Stimulated activated CD8-positive, alpha-beta memory T cell treated with anti-CD3 and anti-CD28 coated beads, Interleukin-15, amount 100 ng/mL, for 24 hours (primary cell): ENCODE results near the gene TOGARAM2.

Experiments used
- DNase-seq: peaks from one replicate; pipeline ENCODE4 v3.0.0-alpha.2; 2020; ENCODE audit warnings: low read depth

Gene TOGARAM2

DNA sequence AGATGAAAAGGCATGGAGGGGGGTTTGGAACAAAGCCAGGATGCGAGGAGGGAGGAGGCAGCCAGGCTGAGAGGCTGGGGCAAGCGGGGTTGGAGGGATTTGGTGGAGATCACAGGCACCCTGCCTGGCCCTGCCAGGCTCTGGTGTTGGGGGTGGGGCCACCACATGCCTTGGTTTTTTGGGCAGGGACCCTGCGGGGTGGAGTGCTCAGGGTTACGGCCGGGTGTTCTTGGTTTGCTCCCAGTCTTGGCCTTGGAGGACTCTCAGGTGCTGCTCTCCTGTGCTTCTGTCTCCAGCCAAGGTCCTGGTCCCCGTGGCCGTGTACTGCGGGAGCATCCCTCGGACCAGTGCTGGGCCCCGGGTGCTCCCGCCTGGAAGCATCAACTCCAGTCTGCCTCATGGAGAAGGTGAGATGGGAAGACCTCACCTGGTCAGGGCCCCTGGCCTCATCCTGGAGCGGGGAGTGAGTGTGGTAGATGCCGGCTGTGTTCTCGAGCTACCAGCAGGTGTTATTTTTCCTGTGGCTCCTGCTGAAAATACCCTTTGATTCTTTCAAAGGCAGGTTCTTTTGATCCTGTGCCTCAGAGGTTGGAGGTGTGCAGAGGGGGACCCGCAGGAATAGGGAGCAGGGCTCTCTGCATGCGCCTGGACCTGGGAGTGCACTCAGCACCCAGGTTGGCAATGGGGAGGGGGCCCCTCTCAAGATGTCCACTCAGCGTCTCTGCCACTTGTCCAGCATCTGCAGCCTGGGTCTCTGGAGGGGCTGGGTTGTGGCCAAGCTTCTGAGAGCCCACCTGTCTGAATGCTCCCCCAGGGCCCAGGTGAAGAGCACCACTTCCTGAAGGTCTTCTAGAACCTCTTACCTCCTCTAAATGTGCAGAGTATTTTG is 17.0 kb downstream of the TOGARAM2 start:
- DNase-seq: no peak

DNA sequence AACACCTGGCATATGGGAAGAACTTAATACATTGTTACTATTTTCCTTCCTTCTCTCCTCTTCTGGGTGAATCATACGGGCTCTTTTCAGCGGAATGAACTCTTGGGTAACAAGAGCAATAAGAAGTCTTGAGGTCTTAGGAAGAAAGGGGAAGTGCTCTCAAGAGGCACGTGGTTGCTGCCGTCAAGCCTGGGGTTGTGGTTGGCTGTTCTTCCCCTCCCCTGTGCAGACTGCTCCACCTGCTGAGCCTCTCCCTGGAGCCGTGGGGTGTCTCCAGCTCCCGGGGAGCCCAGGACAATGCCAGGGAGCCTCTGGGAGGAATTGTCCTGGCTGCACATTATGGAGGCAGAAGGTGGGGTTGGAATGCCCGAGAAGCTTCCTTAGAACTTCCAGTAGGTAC is 19.4 kb downstream of the TOGARAM2 start:
- DNase-seq: no peak

DNA sequence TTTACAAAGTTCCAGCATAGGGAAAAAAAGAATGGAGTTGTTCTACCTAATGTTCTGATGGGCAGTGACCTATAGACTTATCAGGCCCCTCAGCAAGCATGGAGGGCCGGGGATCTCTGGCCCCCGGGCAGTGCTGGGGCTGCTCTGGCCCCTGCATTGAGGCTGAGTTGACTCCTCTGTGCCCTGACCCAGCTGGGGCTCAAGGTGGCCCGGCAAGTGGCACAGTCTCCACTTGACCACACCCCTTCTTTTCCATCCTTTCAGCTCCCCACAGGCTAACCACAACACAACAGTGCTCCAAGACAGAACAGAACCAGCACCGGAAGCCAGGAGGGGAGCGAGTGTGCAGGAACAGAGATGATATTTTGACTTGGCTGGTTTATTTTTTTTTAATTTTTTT is 19.9 kb downstream of the TOGARAM2 start:
- no peak for DNase-seq

DNA sequence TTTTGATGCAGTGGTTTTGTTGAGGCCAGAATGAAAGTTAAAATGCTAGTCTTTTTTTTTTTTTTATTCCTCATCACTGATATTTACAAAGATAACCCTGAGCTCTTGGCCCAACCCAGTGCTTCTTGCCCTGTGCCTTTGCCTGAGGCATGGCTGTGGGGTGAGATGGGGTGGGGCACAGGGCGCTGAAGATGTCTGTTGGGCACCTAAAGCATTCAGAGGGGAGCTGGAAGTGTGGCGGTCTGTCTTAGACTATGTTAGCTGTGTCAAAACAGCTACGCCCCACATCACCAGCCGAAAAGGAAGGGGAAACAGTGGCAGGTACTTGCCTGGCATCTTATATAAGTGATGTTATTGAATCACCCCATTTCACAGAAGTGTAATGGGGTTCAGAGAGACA is 20.7 kb downstream of the TOGARAM2 start:
- DNase-seq: no peak

DNA sequence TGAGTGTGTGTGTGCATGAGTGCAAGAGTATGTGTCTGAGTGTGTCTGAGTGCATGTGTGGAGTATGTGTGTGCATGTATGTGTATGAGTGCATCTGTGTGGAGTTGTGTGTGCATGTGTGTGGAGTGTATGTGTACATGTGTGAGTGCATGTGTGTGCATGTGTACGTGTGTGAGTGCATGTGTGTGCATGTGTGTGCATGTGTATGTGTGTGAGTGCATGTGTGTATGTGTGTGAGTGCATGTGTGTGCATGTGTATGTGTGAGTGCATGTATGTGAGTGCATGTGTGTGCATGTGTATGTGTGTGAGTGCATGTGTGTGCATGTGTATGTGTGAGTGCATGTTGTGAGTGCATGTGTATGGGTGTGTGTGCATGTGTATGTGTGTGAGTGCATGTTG is 23.7 kb downstream of the TOGARAM2 start:
- DNase-seq: no peak

DNA sequence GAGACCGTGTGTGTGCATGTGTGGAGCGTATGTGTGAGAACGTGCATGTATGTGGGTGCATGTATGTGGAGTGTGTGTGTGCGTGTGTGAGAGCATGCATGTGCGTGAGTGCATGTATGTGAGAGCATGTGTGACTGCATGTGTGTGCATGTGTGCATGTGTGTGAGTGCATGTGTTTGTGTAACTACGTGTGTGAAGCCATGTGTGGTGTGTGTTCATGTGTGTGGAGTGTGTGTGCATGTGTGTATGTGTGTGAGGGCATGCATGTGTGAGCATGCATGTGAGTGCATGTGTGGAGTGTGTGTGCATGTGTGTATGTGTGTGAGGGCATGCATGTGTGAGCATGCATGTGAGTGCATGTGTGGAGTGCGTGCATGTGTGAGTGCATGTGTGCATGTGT is 24.2 kb downstream of the TOGARAM2 start:
- no peak for DNase-seq

DNA sequence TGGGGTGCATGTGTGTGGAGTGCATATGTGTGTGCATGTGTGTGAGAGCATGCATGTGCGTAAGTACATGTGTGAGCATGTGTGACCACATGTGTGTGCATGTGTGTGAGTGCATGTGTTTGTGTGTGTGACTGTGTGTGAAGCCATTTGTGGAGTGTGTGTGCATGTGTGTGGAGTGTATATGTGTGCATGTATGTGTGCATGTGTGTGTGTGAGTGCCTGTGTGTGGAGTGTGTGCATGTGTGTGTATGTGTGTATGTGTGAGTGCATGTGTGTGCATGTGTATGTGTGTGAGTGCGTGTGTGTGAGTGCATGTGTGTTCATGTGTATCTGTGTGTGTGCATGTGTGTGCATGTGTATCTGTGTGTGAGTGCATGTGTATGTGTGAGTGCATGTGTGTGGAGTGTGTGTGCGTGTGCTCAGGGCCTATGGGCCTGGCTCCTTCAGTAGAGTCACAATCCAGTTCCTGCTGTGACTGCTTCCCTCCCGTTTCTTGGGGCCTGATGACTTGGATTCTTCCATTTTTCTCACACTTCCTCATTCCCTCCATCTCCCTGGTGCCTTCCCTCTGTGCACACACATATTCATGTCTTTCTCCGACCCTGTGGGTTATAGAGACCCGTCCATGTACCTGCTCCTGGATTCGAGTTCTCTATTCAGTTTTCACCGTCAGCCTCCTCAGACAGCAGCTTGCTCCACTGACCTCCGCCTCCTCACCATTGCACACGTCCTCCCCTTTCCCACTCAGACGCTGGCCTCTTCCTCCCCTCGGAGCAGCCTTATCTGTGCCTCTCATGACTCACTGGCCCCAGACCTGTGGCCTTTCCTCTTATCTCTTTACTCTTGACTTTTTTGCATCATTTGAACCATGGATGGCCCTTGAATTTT is 25.2 kb downstream of the TOGARAM2 start:
- DNase-seq: no peak

DNA sequence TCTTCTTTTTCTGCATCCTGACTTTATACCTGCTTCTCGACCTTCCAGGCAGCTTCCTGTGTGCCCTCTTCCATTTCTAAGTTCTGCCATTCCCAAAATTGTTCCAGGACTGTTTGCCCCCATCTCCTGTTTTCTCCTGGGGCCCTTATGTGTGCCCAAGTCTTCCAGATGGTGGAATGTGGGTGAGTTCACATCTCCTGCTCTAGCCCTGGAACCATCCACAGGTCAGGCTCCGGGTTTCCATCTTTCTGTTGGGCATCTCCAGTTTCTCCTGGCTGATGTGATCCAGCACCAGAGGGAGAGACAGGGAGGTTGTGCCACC is 25.8 kb downstream of the TOGARAM2 start:
- no peak for DNase-seq

DNA sequence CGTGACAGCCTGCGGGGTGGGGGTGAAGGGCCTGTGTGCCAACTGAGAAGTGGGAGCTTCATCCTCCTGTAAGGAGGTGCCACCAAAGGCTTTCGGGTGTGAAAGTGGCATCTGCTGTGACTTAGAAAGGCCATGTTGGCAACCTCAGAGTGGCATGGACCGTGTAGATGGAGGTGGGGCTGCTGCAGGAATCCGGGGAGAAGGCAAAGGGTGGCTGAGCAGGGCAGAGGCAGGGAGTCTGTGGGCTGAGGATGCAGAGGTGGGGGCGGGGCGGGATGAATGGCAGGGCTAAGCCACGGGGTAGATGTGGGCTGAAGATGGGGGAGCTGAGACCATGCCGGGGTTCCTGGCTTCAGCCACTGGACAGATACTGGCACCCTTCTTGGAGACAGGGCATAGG is 28.2 kb downstream of the TOGARAM2 start:
- no peak for DNase-seq

DNA sequence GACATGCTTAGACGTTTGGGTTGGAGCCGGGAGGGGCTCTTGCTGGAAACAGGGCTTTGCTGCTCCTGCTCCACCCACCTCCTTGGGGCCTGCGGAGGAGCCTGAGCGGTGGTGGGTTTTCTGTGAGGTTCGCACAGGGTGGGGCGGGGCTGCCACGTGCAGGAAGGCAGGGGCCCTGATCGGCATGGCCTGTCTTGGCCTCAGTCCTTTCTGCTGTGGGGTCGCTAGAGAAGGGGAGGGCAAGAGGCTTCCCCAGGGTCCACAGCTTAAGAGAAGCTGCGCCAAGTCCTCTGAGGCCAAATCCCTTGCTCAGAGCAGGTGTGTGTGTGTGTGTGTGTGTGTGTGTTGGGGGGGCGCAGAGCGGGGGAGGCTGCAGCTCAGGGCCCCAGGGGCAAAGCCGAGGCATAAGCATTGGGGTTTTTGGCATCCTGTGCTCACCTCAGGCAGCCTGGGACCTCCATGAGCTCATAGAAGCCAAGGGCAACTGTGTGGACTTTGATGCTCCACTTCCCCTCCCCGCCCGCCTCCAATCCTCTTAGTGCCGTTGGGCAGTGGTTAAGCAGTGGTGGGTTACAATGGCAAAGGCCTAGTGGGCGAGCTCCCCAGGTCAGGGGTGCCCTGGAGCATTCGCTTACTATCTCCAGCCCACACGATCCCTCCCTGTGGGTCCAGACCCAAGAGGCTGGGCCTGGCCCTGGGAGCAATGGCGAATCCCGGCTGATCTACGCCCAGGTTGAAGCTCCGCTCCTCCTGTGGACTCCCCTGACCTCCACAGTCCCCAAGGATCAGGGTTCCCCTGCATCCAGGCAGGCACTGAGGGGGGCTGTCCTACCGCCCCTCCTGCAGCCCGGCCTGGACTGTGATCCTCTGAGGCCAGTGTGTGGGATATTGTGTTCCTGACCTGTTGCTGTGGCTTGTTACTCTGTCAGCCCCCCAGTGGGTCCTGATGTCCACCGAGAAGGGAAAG is 28.9 kb downstream of the TOGARAM2 start:
- no peak for DNase-seq

DNA sequence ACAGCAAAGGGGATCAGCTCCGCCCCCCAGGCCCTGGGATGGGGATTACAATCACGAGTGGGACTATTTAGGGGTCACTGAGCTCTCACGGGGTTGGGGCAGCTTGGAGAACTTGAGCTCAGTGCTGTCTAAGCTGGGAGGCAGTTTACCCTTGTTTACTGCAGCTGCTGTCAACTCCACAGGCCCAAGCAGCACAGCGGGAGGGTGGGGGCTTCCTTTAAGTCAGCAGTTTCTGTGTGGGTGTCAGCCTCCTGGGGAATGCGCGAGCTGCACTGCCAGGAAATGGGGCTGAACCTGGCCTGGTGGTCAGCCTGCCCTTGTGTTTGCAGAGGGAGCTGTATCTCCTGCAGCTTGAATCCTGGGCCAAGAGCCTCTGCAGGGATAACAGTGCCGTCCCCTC is 29.8 kb downstream of the TOGARAM2 start:
- no peak for DNase-seq

DNA sequence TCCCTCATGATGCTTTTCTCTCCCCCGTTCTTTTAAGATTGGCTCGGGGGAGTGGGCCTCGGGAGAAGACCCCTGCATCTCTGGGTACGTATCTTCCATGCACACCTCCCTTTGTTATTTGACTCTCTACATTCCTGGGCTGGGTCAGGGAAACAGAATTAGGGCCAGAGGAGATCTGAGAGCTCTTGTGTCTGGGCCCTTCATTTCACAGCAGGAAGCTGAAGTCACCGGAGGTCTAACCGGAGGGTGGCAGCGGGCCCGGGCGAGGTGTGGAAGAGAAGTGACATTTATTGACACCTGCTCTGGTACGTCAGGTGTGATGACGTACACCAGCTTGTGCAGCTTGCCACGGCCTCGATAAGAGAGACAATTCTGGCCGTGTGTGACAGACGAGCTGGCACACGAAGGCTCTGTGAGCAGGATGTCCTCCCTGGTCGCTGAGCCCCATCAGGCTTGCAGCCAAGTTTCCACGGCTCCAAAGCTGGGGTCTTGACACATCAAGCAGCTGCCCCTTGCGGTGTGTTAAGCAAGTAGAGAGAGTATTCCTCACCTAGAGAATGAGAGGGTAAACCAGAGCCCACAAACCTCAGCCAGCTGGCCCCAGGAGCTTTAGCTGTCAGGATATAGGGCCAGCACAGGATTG is 30.4 kb downstream of the TOGARAM2 start:
- DNase-seq: no peak

DNA sequence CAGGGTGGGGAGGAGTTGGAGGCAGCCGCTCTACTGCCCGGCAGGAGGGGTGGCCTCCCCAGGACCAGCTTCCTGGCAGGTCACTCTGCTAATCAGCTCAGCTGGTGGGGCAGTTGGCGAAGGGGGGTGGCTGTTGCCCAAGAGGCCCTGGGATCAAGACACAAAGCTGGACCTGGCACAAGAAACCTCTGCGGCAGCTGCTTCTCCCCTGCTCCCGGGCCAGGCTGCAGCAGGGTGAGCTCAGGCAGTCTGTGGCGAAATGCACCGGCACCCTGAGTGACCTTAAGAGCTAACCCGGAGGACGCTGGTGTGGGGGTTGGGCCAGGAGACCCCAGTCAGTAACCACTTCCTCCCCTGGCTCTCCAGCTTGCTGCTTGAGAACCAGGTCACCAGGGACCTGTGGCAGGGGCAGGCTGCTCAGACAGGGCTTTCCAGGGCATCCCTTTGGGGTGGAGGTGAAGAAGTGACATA is 31.1 kb downstream of the TOGARAM2 start:
- no peak for DNase-seq

DNA sequence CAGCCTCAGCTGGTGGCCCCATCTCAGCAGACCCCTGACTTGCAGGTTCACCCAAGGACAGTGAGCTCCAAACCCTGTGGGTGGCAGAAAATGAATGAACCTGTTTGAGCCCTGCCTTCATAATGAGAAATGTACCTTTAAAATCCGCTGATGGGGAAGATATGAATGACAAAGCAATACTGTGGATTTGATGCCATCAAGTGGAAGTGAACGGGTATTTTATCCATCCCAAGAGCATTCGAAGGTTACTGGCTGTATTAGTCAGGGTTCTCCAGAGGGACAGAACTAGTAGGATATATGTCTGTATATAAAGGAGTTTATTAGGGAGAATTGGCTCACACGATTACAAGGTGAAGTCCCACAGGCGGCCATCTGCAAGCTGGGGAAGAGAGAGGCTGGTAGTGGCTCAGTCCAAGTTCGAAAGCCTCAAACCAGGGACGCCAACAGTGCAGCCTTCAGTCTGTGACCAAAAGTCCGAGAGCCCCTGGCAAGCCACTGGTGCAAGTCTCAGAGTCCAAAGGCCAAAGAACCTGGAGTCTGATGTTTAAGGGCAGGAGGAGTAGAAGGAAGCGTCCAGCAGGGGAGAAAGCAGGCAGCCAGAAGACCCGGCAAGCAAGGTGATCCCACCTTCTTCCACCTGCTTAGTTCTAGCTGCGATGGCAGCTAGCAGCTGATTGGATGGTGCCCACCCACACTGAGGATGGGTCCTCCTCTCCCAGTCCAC is 32.1 kb downstream of the TOGARAM2 start:
- DNase-seq: no peak

DNA sequence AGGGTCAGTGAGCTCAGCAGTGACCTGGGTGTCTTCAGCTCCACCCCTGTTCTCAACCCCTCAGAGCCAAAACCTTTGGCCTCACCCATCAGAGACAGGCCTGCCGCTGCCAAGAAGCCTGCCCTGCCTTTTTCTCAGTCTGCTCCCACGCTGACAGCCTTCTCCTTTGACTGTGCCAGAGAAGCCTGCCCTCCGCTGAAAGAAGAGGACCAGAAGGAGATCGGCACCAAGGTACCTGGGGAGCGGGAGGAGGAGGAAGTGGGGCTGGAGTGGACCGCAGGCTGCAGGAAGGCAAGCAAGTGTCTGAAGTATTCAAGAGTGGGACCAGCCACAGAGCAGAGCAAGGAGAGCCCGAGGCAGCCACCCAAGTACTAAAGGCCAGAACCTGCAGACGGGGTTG is 33.2 kb downstream of the TOGARAM2 start:
- DNase-seq: no peak

DNA sequence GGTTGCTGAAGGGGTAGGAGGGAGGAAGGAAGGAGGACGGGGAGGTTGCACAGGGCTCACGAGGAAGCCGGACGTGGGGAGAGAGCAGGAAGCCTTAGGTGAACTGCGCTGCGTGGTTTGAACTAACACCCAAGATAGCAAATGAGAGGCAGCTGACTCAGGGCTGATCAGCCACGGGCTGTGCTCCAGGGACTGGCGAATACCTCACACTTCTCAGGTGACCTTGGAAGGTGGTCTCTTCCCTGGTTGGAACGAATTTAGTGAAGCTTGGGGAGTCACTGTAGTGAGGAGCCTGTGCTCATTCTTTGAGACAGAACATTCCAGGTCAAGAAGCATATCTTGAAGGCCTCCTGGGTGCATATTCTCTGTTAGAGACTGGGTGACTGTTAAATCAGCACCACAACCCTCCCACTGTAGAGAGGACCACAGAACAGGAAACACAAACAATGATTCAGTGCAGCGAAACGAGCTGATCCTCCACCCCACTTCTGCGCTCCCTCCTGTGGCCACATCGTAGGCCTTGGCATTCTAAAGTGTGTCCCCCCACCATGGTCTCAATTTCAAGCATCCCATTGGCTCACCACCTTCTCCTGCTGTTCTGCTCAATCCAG is 33.8 kb downstream of the TOGARAM2 start:
- DNase-seq: peak; percentile 39

DNA sequence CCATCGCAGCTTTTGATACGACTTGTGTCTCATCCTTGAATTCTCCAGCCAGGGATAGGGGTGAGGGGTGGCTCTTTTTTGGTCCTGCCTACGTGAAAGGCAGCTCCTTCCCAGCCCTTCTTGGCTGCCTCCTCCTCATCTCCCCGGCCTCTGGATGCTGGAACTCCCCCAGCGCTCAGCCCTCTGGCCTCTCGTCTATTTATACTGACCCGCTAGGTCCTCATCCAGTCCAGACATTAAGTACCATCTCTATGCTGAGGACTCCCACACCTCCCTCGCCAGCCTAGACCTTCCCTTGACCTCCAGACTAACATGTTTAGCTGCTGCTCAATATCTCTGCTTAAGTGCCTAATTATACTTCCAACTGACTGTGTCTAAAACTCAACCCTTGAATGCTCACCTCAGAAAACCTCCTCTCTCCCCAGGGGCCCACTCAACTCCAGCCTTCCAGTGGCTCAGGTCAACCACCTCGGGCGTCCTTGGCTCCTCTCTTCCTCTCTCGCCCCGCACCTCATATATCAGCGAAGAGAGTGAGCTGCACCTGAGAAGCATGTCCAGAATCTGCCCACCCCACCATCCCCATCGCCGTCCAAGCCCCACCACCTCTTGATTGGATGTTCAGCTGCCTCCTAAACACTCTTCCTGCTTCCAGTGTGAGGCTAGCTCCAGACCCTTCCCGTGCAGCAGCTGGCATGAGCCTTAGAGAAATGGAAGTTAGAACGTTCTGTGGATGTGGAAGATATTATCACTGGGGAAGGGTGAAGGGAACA is 34.8 kb downstream of the TOGARAM2 start:
- no peak for DNase-seq

DNA sequence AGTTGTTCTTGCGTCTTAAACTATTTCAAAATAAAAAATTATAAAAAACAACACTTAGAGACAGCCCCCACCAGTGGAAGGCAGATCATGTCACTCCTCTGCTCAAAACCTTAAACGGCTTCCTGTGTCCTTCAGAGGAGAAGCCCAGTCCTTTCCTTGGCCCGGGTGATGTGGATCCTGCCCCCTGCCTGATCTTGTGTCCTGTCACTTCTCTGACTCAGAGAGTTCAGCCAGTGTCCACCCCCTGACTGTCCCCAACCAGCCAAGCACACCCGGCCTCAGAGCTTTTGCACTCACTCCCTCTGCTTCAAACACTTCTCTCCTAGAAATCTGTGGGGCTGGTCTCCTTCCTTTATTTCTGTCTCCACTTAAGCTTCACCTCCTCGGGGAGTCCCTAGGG is 35.4 kb downstream of the TOGARAM2 start:
- no peak for DNase-seq

DNA sequence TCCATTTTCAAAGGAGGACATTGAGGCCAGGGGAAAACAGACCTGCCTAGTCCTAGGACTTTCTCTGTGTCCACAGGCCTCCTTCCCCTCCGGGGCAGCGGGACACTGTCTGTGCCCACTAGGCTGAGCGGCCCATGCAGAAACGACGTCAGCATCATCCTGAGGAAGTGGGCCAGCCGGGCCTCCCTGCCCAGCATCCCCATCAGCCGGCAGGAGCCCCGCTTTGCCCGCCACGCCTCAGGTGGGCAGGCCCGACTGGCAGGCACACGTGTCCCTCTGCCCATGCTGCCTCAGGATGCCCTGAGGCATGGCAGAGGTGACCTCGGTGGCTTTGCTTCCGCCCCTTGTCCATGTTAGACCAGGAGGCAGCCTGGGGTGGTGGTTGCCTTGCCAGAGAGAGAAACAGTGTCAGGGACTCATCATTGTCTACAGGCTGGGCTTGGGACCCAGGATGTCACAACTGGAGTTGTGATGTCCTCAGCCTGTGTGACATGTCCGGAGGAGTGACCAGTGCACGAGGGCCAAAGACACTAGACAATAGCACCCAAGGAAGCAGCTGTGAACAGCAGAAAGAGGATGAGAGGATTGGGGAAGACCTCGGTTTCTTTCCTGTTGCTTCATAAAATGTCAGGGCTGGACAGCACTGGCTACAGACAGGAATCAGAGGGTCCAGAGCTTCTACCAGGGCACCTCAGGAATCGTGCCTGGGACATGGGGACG is 36.8 kb downstream of the TOGARAM2 start:
- DNase-seq: no peak
